NCI-H2081 (cell line): Measurements from ENCODE around the gene C2orf49.
"Not testable (repeated sequence)": the region's sequence is repeated elsewhere in the genome, so short reads cannot be mapped to it uniquely, and the experiment has no call there.

Experiments
- DNase-seq, 2 experiments: peaks; one replicate each; lab custom pipeline; 2025; lab: John Stamatoyannopoulos, UW

The C2orf49 gene

DNA sequence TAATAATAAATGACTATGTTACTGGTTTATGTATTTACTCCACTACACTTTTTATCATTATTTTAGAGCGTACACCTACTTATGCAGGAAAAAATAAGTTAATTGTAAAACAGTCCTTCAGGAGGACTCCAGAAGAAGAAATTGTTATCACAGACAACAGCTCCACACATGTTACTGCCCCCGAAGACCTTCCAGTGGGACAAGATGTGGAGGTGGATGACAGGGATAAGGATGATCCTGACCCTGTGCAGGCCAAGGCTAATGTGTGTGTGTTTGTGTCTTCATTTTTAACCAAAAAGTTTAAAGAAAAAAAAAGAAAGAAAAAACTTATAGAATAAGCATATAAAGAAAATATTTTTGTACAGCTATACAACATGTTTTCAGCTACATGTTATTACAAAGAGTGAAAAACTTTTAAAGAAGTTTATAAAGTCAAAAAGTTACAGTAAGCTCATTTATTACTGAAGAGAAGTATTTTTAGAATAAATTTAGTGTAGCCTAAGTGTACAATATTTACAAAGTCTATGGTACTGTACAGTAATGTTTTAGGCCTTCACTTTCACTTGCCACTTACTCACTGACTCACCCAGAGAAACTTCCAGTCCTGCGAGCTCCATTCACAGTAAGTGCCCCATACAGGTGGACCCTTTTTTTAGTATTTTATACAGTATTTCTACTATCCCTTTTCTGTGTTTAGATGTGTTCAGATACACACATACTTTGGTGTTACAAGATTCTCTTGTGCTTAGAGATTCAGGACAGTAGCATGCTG is 15.3 kb upstream of the C2orf49 start:
- DNase-seq: no peak

DNA sequence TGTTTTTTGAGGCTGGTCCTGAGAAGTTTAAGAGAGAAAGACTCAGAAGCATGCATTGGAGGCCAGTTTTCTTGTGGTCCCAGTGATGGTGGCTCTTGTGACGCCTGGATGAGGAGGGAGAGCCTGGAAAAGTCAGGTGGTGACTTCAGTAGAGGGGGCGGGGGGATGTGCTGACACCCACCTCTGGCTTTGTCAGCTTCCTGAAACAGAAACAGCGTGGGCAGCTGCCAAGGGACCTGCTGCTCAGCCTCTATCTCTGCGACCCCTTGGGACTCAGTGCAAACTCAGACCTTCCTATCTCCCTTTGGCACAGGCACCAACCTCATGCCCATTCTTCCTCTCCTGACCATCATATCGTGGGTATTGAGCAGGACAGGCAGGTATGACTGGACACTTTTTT is 14.2 kb upstream of the C2orf49 start:
- no peak for DNase-seq

DNA sequence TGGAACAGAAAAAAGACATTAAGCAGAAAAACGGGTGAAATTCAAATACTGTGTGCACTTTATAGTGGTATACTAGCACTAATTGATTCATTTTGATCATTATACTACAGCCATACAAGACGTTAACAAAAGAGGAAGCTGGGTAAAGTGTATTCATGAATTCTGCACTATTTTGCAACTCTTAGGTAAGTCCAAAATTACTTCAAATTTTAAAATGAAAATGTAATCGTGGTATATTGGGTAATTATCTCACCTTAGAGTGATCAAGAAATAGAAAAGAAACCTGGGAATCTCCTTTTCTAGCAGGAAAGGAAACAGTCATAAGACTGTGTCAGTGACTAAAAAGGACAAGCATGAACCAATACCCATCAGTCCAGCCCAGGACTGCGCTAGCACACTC is 13.2 kb upstream of the C2orf49 start:
- no peak for DNase-seq

DNA sequence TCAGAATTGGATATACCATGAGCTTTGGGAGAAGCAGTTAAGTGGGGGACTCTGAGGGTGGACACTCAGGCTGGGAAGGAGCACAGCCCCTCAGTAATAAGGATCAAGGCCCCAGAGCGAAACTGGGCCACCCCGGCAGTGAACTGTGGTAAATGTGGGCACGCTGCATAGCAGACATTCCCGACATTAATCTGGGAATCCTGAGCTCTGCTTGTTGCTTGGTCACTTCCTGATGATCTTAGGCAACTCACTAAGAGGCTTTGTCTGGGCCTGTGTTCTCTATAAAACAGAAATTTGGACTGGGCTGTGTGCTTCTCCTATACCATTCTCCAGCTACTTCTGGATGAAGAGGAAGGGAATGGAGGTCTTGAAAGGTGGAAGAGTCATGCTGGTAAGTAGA is 12.6 kb upstream of the C2orf49 start:
- no peak for DNase-seq

DNA sequence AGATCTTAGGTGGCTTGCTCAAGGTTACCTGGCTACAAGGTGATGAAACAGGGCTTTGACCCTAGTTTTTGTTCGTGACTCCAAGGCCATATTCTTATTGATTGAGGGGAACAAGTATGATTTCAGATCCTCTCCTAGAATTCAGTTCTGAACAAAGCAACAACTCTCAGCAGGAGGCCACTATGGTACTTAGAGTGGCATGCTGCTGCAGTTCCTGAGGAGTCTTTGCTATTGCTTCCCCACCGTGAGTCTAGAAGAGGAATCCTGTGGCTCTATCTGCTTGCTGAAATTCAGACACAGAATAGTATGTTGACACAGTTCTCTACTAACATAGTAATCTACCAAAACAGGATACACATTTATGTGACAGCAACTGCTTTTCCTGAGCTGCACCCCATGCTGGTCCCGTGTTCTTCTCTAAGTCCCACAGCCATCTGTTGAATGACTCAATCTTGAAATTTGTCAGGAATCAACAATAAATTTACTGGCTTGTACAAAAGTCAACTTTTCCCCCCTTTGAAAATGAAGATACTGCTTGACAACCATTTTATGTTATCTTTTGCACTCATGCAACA is 11.9 kb upstream of the C2orf49 start:
- no peak for DNase-seq

DNA sequence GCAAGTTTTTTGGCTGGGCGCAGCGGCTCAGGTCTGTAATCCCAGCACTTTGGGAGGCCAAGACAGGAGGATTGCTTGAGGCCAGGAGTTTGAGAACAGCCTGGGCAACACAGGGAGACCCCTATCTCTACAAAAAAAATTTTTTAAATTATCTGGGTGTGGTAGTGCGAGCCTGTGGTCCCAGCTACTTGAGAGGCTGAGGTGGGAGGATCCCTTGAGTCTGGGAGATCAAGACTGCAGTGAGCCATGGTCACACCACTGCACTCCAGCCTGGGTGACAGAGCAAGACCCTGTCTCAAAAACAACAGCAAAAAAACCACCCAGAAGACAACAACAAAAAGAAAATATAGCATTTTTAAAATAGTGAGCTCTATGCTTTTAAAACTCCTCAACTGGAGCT is 10.1 kb upstream of the C2orf49 start:
- DNase-seq: not testable (repeated sequence)

DNA sequence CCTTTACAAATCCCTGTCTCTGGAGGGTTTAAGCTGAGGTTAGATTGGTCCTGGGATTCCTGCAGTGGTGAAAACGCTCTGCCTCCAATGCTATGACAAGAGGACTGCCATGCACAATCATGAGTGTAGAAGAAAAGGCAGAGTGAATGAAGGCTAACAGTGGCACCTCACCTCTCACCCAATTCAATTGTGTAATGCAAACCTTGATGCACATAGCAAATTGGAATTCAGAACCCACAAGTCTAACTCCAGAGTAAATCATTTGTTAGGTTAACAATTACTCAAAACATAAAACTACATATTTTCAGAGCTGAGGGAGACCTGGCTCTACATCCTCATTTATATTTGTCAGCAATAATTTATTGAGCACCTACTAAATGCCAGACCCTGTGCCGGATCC is 9.7 kb upstream of the C2orf49 start:
- DNase-seq: no peak

DNA sequence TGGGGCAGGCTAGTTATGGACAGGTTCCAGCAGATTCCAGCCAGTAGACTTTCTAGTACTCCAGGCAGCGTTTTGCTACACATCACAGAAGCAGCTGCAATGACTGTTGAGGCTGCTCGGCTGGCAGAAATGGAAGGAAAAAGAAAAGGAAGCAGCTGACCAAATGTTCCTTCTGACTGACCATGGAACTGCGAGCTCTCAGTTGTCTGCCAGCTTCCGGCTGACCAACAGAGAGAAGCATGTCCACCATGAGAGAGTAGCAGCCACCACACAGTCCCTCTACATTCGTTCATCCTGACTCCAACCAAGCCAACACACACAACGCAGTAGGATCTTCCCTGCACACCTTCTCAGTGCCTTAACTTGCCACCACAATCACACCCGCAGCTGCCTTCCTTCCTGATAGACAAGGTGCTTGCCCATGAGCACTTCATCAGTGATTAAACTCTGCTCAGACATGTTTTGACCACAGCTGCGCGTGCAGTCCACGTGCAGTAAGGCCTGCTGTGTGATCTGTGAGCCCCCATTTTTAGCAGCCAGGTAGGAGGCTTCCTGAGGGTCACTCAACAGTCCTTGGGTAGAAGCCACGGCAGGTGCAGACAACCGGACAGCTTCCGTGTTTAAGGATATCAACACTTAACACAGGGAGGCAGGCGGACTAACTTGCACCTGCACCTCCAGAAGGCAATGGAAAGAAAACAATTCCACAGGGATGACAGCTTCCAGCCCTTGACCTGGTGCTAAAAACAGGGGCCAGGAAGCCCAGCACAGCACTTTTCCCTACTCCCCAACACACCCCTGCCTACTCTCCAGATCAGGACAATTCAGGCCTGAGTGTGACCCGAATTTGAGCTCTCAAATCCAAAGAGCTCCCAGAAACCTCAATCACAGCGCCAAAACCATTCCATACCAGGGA is 8.8 kb upstream of the C2orf49 start:
- peak in 1 of 2 experiments; percentile 48 for DNase-seq

DNA sequence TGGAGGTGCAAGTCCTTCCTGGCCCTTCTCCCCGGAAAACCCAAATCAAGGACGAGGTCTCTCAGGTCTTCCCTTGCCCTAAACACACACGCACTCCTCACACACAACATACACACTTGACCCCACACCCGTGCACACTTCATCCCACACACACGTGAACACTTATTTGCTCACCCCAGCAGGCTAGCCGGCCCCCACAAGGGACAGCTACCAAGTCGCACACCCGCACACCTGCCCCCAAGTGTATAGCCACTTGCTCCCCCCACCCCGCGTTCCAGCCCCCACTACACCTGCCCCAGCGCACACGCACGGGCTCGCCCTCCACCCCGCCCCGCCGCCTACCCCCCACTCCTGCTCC is 8.2 kb upstream of the C2orf49 start:
- DNase-seq: peak in 1 of 2 experiments; percentile 44

DNA sequence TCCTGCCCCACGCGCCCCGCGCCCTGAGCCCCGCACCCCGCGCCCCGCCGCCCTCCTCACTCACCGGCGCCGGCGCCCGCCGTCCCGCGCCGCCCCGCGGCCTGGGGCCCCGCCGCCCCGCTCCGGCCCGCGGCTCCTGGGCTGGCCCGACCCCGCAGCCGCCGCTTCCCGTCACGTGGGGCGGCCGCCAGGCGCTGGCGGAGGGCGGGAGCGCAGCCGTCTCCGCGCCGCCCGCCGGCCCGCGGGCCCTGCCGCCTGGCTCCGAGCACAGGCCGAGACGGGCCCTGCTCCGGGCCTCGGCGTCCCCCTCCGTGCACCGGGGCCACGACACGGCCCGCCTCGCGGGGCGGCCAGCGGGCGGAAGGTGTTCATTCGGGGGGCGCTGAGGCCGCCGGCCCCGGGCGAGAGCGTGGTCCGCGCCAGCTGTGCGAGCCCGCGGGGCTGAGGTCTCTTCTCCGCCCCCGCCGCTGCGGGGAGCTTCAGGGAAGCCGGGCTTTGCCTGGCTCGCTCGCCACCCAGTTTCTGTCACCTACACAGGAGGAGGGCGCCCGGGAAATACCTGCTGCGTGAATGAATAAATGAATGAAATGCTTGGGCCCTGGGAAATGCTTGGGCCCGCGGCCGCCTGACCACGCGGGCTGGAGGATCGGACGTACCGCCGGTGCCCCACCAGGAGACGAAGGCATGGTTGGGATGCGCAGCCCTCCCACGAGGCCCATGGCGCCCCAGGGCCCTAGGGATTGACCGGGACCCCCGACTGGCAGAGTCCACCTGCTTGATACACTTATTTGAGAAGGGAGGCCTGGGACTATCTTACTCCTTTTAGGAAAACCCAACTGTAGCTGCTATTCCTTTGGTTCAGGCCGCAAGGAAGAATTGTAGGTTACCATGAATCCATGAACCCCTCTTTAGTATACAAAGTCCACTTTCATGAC is 7.5 kb upstream of the C2orf49 start, which contains the start of gene TGFBRAP1:
TGFBRAP1 (minus strand) TSS at position 175 of the 935 bp plus-strand sequence. CDS start 21,434 bp downstream, outside the sequence.
- DNase-seq: peak; percentile 51 to 64

DNA sequence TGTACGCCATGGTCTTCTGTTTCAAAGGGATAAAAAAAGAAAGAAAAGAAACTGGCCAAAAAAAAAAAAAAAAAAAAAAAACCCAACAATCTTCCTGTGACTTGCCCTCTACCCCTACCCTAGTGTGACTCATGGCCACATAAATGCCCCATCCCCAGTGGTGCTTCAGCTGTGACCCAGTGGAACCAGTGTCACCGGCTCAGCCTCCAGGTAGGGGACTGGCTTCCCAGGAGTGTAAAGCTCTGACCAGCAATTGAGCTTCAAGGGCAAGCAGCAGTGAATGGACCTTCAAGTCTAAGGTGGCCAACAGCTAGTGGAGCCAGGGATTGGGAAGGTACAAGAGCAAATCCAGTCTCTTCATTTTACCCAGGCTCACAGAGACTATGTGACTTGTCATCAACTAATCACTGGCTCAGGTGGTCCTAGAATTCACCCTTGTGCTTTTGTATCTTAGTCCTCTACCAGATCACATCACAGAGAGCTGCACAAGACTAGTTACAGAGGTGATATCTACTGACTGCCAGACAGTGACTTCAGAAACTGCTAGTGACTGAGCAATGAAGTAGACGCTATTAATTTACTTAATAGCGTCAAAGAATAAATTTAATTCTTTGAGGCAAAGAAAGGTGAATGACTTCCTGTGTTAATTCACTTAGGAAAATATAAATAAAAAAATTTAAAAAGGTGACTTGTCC is 6.5 kb upstream of the C2orf49 start:
- DNase-seq: no peak

DNA sequence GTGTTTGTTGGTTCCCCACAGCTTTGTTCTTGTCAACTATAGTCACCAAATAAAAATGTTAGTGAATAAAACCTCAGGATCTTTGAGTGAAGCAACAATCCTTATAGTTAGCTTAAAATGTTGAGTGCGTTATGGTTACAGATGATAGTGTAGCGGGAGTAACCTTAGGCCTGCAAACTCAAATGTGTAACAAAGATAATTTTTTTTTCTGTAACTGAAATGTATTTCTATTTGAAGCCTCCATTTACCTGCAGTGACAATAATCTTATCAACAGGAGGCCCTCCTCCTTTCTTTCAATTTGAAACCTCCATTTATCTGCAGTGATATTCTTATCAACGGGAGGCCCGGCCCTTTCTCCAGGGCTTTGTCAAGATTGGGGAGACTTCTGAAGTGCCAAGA is 3.1 kb upstream of the C2orf49 start:
- no peak for DNase-seq

DNA sequence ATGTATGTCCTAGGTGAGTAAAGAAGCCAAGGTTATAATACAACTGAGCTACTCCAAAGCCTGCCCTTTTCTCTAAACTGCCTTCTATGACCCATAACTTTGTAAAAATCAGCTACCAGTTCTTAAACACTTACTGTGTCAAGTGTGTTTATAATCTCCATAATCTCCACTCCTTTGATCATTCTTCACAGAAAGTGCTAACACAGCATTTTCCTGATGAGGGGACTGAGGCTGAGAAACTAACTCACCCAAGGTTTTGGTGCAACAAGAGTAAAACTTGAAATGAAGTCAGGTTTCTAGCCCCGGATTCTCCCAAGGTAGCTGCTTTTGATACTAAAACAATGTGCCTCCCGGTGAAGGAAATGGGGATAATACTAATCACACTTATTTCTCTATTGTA is 1.9 kb upstream of the C2orf49 start:
- DNase-seq: no peak

DNA sequence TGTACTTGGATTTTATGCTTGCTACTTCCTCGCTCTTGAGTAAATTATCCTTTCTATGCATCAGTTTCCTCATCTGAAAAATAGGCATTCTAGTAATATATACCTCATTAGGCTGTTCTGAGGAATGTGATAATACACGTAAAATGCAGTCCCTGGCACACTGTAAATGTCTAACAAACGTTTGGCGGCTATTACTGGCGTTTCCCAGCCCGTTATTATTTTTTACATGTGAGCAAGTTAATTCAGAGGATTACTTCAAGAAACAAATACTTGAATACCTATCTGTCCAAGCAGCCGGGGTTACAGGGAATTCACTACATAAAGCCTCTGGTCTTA is 586 bp upstream of the C2orf49 start:
- no peak for DNase-seq

DNA sequence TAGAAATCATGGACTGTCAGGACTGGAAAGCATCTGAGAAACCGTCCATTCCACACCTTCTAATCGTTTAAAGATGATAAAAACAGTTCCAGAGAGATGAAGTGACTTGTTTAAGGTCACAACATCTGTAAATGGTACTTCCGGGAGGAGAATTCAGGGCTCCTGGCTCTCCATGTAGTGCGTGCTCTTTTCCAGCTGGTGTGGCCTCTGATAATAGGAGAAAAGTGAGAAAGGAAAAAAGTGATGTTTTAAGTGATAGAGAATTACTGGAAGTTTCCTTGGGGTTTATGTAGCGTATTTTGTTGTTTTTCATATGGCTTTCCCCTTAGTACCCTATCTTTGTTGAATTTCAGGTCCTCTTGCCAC is 663 bp downstream of the C2orf49 start:
- no peak for DNase-seq

DNA sequence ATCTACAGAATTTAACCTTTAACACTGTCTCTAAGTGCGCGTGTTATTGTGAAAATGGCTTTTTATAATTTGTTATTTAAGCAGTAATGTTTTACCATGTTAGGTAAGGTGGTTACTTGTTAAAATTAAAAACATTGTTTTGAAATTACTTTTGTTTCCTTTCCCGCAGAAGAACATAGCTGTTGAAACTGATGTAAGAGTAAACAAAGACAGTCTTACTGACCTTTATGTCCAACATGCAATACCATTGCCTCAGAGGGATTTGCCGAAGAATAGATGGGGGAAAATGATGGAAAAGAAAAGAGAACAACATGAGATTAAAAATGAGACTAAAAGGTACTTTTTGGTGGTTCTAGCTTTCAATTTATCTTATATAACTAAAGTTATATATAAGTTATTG is 2.1 kb downstream of the C2orf49 start:
- no peak for DNase-seq

DNA sequence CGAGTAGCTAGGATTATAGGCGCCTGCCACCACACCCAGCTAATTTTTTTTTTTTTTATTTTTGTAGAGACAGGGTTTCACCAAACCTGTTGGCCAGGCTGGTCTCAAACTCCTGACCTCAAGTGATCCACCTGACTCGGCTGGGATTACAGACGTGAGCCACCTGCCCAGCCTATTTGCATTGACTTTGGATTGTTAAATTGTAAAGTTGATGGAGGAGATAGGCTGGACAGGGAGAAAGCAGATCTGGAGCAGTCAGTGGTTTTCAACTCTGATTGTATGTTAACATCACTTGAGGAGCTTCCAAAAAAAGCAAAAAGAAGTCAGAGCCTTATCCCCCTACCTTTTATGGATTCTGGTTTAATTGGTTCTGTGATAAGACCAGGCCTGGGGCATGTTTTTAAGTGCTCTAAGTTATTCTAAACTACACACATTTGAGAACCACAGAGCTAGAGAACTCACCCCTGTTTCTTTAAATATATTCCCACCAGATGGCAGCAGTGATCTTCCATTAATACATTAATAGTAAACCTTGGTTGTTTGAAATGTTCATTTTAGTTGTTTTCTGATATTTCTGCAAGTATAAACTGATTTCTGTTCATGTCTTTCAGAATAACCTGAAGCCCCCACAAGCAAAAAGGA is 7.5 kb downstream of the C2orf49 start:
- DNase-seq: peak; percentile 13 to 35

DNA sequence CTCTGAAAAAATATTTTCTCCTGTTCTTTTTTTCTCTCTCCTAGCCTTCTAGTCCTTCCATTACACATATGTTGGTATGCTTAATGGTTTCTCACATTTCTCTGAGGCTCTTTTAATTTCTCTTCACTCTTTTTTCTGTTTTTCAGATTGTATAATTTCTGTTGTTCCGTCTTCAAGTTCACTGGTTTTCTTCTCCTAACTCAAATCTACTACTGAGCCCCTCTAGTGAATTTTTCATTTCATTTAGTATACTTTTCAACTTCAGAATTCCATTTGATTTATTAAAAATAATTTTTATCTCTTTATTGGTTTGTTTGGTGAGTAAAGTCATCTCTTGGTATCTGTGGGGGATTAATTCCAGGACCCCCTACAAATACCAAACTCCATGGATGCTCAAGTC is 19.8 kb downstream of the C2orf49 start:
- DNase-seq: no peak

DNA sequence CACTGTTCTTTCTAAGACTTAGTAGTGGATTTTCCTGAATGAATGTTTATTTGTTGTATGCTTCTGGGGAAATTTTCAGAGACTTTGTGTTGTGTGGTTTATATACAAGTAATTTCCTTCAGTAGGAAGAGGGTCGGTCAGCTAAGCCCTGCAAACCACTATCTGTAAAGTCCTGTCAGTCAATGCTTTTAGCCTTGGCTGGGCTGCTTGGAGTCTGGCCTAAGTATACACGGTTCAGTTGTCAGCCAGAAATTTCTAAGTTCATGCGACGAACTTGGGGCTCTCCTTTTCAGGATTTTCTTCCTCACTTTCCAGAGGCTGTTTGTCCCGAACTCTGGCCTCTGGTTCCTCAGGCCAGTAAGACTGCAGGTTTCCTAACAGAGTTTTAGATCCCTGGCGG is 21.3 kb downstream of the C2orf49 start:
- DNase-seq: no peak

DNA sequence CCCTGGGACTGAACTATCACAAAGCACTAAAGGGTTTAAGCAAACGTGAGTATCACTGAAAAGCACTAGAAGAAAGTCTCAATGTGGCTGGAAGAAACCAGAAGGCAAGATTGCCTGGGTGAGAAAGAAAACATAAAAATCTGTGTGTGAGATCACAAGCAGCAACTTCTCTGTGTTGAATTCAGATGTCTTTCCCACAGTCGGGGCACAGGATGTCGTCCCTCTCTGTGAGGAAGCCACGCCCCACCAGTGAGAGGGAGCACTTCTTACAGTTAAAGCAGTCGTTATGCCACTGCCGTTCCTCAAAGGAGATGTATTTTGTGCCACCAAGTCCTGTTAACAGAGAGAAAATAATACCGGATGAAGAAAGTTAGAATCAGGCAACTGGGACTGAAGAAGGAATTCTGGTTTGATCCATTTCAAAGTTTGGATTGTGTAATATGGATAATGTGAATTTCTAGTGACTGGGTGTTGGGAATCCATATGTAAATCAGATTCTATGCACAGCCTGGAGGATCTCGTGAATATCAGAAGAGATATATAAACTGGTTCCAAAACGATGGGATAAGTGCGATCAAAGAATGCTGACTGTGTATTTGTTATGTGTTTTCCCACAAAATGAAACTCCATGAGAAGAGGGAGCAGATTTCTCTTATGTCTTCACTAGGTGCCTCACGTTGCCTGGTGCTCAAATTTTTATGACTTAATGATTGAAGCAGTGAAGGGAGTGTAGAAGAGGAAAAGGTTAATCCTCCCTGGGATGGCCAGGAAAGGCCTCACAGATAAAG is 24.0 kb downstream of the C2orf49 start:
- DNase-seq: no peak
